Measurements from ENCODE around the gene LRPPRC.

DNA sequence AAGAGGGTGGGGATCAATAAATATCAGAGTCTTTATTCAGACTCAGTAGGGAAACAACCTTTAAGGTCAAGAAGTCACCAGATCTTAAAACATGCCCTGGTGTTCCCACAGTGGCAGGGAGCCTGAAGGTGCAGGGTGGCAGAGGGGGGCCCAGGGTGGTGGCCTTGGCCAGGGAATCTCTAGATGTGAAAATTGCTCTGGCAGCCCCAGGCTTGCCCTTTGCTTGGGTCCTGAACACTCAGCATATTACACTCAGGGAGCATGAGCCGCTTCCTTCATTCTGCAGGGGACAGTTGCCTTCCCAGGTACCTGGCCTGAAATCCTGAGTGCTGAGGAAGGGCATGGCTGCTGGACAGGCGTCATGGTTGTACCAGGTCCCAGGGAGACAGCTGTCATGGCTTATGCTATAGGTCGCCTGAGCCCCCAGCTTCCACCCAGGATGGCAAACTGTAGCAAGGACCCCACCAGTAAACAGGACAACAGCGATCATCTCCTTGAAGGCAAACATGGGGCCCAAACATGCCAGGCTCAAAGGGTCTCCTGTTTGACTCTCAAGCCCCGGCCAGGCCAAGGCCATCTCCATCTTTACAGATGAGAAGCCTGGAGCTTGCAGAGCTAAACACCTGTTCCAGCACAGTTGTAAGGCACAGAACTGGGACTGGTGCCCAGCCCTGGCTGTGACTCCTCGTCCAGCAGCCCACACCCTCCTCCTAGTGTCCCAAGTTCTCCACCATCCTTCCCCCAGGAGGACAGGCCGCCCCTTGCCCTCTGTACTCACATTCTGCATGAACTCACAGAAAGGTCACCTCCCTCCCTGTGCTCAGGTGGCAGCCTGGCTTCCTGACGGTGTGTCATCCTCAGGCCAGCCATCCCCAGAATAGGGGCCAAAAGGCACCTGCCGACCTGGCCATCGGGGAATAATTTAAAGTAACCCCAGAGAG lies 142.4 kb downstream of the LRPPRC start:
- TF ChIP-seq EZH2 (IDR thresholded peaks at IDR 0.05; ENCODE audit: low read depth, unreplicated experiment) (no peak), EZH2phosphoT487 (IDR thresholded peaks at IDR 0.05; ENCODE audit: unreplicated experiment) (no peak), POLR2AphosphoS5 (IDR thresholded peaks at IDR 0.05; ENCODE audit: low read depth) (no peak), JUNB (IDR thresholded peaks at IDR 0.05; ENCODE audit: unreplicated experiment) (no peak), ZNF331 (CRISPR knock-in tag; IDR thresholded peaks at IDR 0.05; ENCODE audit: low read depth) (no peak), CREB1 (CRISPR knock-in tag; IDR thresholded peaks at IDR 0.05; ENCODE audit: low read depth) (no peak), NANOG (IDR thresholded peaks at IDR 0.05; ENCODE audit: borderline replicate concordance) (no peak)
- TF ChIP-seq, protein P1, sequence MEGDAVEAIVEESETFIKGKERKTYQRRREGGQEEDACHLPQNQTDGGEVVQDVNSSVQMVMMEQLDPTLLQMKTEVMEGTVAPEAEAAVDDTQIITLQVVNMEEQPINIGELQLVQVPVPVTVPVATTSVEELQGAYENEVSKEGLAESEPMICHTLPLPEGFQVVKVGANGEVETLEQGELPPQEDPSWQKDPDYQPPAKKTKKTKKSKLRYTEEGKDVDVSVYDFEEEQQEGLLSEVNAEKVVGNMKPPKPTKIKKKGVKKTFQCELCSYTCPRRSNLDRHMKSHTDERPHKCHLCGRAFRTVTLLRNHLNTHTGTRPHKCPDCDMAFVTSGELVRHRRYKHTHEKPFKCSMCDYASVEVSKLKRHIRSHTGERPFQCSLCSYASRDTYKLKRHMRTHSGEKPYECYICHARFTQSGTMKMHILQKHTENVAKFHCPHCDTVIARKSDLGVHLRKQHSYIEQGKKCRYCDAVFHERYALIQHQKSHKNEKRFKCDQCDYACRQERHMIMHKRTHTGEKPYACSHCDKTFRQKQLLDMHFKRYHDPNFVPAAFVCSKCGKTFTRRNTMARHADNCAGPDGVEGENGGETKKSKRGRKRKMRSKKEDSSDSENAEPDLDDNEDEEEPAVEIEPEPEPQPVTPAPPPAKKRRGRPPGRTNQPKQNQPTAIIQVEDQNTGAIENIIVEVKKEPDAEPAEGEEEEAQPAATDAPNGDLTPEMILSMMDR (conservative IDR thresholded peaks at IDR 0.05; ENCODE audit: low read depth in 2 of 2), result no peak
- TF ChIP-seq, protein P2, sequence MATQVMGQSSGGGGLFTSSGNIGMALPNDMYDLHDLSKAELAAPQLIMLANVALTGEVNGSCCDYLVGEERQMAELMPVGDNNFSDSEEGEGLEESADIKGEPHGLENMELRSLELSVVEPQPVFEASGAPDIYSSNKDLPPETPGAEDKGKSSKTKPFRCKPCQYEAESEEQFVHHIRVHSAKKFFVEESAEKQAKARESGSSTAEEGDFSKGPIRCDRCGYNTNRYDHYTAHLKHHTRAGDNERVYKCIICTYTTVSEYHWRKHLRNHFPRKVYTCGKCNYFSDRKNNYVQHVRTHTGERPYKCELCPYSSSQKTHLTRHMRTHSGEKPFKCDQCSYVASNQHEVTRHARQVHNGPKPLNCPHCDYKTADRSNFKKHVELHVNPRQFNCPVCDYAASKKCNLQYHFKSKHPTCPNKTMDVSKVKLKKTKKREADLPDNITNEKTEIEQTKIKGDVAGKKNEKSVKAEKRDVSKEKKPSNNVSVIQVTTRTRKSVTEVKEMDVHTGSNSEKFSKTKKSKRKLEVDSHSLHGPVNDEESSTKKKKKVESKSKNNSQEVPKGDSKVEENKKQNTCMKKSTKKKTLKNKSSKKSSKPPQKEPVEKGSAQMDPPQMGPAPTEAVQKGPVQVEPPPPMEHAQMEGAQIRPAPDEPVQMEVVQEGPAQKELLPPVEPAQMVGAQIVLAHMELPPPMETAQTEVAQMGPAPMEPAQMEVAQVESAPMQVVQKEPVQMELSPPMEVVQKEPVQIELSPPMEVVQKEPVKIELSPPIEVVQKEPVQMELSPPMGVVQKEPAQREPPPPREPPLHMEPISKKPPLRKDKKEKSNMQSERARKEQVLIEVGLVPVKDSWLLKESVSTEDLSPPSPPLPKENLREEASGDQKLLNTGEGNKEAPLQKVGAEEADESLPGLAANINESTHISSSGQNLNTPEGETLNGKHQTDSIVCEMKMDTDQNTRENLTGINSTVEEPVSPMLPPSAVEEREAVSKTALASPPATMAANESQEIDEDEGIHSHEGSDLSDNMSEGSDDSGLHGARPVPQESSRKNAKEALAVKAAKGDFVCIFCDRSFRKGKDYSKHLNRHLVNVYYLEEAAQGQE (IDR thresholded peaks at IDR 0.05; ENCODE audit: unreplicated experiment), result no peak
- TF ChIP-seq, protein P3, sequence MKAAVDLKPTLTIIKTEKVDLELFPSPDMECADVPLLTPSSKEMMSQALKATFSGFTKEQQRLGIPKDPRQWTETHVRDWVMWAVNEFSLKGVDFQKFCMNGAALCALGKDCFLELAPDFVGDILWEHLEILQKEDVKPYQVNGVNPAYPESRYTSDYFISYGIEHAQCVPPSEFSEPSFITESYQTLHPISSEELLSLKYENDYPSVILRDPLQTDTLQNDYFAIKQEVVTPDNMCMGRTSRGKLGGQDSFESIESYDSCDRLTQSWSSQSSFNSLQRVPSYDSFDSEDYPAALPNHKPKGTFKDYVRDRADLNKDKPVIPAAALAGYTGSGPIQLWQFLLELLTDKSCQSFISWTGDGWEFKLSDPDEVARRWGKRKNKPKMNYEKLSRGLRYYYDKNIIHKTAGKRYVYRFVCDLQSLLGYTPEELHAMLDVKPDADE (IDR thresholded peaks at IDR 0.05), result no peak
